Subcutaneous adipose tissue (tissue), 4 donors: Measurements from ENCODE around the gene SMG9. TPM values are rescaled to one million over a fixed set of nuclear protein-coding genes. Genes with fewer than 3 reads are reported as not detected.

ENCODE experiments used
- CTCF ChIP-seq: fragments of 450-650 bp; IDR thresholded peaks from one replicate; pipeline ENCODE4 v1.5.1; 2016; ENCODE audit warnings: low read depth, mild to moderate bottlenecking, control low read depth, antibody characterized with exemption, moderate library complexity
- total RNA-seq, 4 donors: library from RNA; depleted of rRNA; stranded (reverse); fragments of >200 nt; gene quantifications; one replicate each; pipeline ENCODE4 v1.1.0, GENCODE V29; 2016

The SMG9 gene
- total RNA-seq, 4 donors from 2014 or later: 10.0 to 17.2 (median 12.7) TPM

GRCh38 chr19:43707158-43707712 is 47.5 kb downstream of the SMG9 start:
- TF ChIP-seq CTCF: no peak

GRCh38 chr19:43705729-43706128 is 49.0 kb downstream of the SMG9 start:
- no peak for TF ChIP-seq CTCF

- no peak for TF ChIP-seq CTCF
Observed at GRCh38 chr19:43704002-43704705, 50.6 kb downstream of the SMG9 start.

- no peak for TF ChIP-seq CTCF
Observed at GRCh38 chr19:43700395-43701000, 54.3 kb downstream of the SMG9 start.

GRCh38 chr19:43699506-43700394 is 55.0 kb downstream of the SMG9 start:
- TF ChIP-seq CTCF: no peak

GRCh38 chr19:43697295-43697694 is 57.5 kb downstream of the SMG9 start:
- no peak for TF ChIP-seq CTCF
